ENCODE measurements around the gene FEM1A.

DNA sequence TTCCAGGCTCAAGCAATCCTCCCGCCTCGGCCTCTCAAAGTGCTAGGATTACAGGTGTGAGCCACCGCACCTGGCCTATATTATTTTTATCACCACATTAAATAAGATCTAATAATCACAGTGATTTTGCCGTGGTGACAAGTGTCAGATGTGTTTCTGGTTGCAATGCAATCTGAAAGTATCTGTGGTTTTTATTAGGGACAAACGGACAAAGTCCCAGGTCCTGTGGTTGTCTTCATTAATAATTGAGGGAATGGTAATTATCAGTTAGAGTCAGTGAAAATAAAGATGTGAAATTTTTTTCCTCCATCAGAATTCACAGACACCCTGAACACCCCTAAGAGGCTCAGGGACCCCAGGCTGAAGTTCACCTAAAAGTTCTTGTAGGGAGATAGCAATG, 41.2 kb downstream of the FEM1A start:
- TF ChIP-seq, protein P1, sequence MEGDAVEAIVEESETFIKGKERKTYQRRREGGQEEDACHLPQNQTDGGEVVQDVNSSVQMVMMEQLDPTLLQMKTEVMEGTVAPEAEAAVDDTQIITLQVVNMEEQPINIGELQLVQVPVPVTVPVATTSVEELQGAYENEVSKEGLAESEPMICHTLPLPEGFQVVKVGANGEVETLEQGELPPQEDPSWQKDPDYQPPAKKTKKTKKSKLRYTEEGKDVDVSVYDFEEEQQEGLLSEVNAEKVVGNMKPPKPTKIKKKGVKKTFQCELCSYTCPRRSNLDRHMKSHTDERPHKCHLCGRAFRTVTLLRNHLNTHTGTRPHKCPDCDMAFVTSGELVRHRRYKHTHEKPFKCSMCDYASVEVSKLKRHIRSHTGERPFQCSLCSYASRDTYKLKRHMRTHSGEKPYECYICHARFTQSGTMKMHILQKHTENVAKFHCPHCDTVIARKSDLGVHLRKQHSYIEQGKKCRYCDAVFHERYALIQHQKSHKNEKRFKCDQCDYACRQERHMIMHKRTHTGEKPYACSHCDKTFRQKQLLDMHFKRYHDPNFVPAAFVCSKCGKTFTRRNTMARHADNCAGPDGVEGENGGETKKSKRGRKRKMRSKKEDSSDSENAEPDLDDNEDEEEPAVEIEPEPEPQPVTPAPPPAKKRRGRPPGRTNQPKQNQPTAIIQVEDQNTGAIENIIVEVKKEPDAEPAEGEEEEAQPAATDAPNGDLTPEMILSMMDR (IDR thresholded peaks at IDR 0.05): no peak
- TF ChIP-seq POLR2A (IDR thresholded peaks at IDR 0.05): no peak
